ENCODE data around the gene PSMG1.
A peak's percentile ranks its signal among the peaks of the same experiment; 100 is the strongest.

DNA sequence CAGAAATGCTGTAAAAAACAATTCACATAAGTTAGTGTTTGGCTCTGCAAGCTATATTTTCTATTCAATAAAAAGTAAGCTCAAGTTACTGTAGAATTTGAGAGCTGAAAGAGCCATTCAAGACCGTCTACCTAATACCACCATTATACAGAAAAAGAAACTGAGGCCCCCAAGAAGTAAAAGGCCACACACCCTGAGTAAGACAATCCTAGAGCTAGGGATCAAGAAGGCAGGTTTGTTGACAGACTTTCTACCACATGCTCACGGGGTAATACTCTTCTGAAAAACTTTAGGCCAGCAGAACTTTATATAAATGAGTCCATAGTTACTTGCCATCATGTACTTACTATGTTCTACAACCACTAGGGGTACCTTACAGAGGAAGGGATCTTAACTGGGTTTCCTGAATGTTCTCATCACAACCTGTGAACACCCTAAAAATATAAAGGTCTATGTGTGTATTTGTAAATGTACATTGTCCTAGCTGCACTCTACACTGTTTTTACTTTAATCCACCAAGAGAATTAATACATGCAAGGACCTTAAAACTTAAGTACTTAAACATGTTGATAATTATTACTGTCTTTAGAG lies 2.7 kb downstream of the PSMG1 start:
- TF ChIP-seq, protein P1, sequence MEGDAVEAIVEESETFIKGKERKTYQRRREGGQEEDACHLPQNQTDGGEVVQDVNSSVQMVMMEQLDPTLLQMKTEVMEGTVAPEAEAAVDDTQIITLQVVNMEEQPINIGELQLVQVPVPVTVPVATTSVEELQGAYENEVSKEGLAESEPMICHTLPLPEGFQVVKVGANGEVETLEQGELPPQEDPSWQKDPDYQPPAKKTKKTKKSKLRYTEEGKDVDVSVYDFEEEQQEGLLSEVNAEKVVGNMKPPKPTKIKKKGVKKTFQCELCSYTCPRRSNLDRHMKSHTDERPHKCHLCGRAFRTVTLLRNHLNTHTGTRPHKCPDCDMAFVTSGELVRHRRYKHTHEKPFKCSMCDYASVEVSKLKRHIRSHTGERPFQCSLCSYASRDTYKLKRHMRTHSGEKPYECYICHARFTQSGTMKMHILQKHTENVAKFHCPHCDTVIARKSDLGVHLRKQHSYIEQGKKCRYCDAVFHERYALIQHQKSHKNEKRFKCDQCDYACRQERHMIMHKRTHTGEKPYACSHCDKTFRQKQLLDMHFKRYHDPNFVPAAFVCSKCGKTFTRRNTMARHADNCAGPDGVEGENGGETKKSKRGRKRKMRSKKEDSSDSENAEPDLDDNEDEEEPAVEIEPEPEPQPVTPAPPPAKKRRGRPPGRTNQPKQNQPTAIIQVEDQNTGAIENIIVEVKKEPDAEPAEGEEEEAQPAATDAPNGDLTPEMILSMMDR (conservative IDR thresholded peaks at IDR 0.05 in 1 of 2, IDR thresholded peaks at IDR 0.05 in 1 of 2; ENCODE audit: low read depth in 1 of 2, low read length in 2 of 2): peak in 1 of 2 donors; percentile 29
- TF ChIP-seq EZH2 (IDR thresholded peaks at IDR 0.05; ENCODE audit: low read length, missing control alignments): no peak
